PC-9 (cell line): ENCODE results near the gene MIOS. TPM values are rescaled to one million over a fixed set of nuclear protein-coding genes. Genes with fewer than 3 reads are reported as not detected.

Experiments used
- BruUV-seq: library from RNA; stranded (reverse); fragments of 400-500 nt; replicated peaks from 2 replicates; lab custom pipeline; 2021; lab: Mats Ljungman, UMichigan
- CTCF ChIA-PET: fragments of 300-600 bp; sonication (Branson Sonifier 250); formaldehyde crosslinking; loops from one replicate; lab custom pipeline; 2022; ENCODE audit warnings: antibody characterized with exemption; lab: Charles Lee
- POLR2A ChIA-PET: fragments of 300-600 bp; sonication (Branson Sonifier 250); formaldehyde crosslinking; loops from one replicate; lab custom pipeline; 2022; ENCODE audit warnings: antibody characterized with exemption; ENCODE audit not compliant: unreplicated experiment; lab: Charles Lee
- DNase-seq, 2 experiments: peaks; one replicate each; pipeline versions ENCODE4 v3.0.0 to v3.0.0-alpha.2; 2015 to 2022; ENCODE audit warnings: mixed read lengths in 1 of 2
- H2AFZ ChIP-seq: fragments of 200-600 bp; sonication (generic); 2 replicates; pipeline ENCODE4 v1.8.1; 2017; ENCODE audit warnings: antibody characterized with exemption
- H3F3A ChIP-seq: fragments of 200-600 bp; sonication (generic); 2 replicates; pipeline ENCODE4 v1.8.1; 2017; ENCODE audit warnings: antibody characterized with exemption, mild to moderate bottlenecking, low read depth; ENCODE audit not compliant: insufficient read depth
- H3K27ac ChIP-seq: fragments of 200-600 bp; sonication (generic); 2 replicates; pipeline ENCODE4 v1.6.1; 2016; ENCODE audit warnings: mixed run types
- H3K27me3 ChIP-seq: fragments of 200-600 bp; sonication (generic); 2 replicates; pipeline ENCODE4 v1.6.1; 2016; ENCODE audit warnings: low read depth, mixed run types; ENCODE audit not compliant: insufficient read depth
- H3K36me3 ChIP-seq: fragments of 200-600 bp; sonication (generic); 2 replicates; pipeline ENCODE4 v1.6.1; 2016; ENCODE audit warnings: low read depth, mixed run types
- H3K4me1 ChIP-seq: fragments of 200-600 bp; sonication (generic); replicated peaks from 2 replicates; pipeline ENCODE4 v1.6.1; 2016; ENCODE audit warnings: mixed run types; ENCODE audit not compliant: insufficient read depth
- H3K4me2 ChIP-seq: fragments of 200-600 bp; sonication (generic); 2 replicates; pipeline ENCODE4 v1.6.1; 2017; ENCODE audit warnings: mixed run types
- H3K4me3 ChIP-seq: fragments of 200-600 bp; sonication (generic); 2 replicates; pipeline ENCODE4 v1.6.1; 2016; ENCODE audit warnings: mixed run types
- H3K79me2 ChIP-seq: fragments of 200-600 bp; sonication (generic); 2 replicates; pipeline ENCODE4 v1.6.1; 2017; ENCODE audit warnings: low read depth, mixed run types
- H3K9me2 ChIP-seq: fragments of 200-600 bp; sonication (generic); 2 replicates; pipeline ENCODE4 v1.8.1; 2017; ENCODE audit warnings: mild to moderate bottlenecking; ENCODE audit not compliant: insufficient read depth
- H3K9me3 ChIP-seq: fragments of 200-600 bp; sonication (generic); 2 replicates; pipeline ENCODE4 v1.8.1; 2016; ENCODE audit warnings: low read depth; ENCODE audit not compliant: insufficient read depth
- H4K20me1 ChIP-seq: fragments of 200-600 bp; sonication (generic); 2 replicates; pipeline ENCODE4 v1.8.1; 2017; ENCODE audit not compliant: insufficient read depth
- EZH2 ChIP-seq: fragments of 200-600 bp; sonication (generic); IDR thresholded peaks from 2 replicates; pipeline ENCODE4 v1.8.0; 2017; ENCODE audit warnings: antibody characterized with exemption, low read depth
- intact Hi-C: fragments of 100-400 bp; cut with micrococcal nuclease; formaldehyde crosslinking; loops from one replicate; pipeline ENCODE4 v1.10.0; 2022; ENCODE audit not compliant: unreplicated experiment
- total RNA-seq: library from RNA; stranded (reverse); gene quantifications from 2 replicates; pipeline ENCODE4 v1.2.3, GENCODE V29; 2021
- TF ChIP-seq, protein P1 (sequence below): fragments of 200-600 bp; sonication (generic); conservative IDR thresholded peaks from 2 replicates; pipeline ENCODE4 v1.6.1; 2017; ENCODE audit warnings: mixed run types, antibody characterized with exemption, mild to moderate bottlenecking, moderate library complexity

Gene MIOS
- total RNA-seq, 1 experiment from 2014 or later = 42.0 TPM

DNA sequence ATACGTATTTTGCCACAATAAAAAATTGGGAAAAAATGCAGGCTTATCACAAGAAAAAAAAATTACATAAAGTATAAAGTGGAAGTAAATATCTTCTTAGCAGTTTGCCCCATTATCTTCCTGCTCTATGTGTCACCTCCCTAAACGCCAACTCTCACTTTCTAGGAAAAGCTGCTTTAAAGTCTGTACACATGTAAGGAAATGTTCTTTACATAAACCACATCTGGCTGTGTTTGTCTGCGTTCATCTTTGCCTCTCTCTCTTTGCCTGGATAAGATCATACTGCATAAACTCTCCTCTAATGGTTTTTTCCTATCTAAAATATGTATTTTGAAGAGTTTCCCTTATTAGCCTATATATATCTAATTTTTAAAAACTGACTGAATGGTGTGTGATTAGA lies 50.9 kb downstream of the MIOS start:
- ChIA-PET POLR2A (no interaction called here), CTCF (no interaction called here)
- H3K4me3 ChIP-seq = no peak overlapping the region
- no peaks in the 10 kb centered on the region for H3K27me3 ChIP-seq
- H4K20me1 ChIP-seq = no peaks in the 10 kb centered on the region
- no peaks in the 10 kb centered on the region for H3K9me2 ChIP-seq
- no peak for DNase-seq
- H3K4me1 ChIP-seq = no peaks in the 10 kb centered on the region
- intact Hi-C loops = no loop called here
- TF ChIP-seq, protein P1, sequence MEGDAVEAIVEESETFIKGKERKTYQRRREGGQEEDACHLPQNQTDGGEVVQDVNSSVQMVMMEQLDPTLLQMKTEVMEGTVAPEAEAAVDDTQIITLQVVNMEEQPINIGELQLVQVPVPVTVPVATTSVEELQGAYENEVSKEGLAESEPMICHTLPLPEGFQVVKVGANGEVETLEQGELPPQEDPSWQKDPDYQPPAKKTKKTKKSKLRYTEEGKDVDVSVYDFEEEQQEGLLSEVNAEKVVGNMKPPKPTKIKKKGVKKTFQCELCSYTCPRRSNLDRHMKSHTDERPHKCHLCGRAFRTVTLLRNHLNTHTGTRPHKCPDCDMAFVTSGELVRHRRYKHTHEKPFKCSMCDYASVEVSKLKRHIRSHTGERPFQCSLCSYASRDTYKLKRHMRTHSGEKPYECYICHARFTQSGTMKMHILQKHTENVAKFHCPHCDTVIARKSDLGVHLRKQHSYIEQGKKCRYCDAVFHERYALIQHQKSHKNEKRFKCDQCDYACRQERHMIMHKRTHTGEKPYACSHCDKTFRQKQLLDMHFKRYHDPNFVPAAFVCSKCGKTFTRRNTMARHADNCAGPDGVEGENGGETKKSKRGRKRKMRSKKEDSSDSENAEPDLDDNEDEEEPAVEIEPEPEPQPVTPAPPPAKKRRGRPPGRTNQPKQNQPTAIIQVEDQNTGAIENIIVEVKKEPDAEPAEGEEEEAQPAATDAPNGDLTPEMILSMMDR = no peak
- TF ChIP-seq EZH2 = no peak
- no TSS peak for BruUV-seq
- H2AFZ ChIP-seq = no peak overlapping the region
- no peaks in the 10 kb centered on the region for H3K79me2 ChIP-seq
- no peak overlapping the region for H3K27ac ChIP-seq
- no peaks in the 10 kb centered on the region for H3K9me3 ChIP-seq
- H3K36me3 ChIP-seq = no peaks in the 10 kb centered on the region
- H3K4me2 ChIP-seq = no peak overlapping the region
- 0 out of 2 replicates have a peak, but pooled peaks cover 3% of the 10 kb centered on the region for H3F3A ChIP-seq

DNA sequence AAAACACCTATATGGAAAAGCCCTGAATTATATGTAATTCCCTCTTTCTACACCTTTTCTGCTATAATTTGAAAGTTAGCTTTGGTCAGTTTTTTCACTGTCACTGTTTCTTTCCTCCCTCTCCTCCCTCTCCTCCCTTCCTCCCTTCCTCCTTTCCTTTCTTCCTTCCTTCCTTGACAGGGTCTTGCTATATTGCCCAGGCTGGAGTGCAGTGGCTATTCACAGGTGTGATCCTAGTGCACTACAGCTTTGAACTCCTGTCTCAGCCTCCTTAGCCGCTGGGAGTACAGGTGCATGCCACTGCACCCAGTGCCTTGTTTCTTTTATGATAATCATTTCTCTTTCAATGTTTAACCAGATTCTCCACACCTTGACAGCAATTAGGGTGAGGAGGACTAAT lies 51.7 kb downstream of the MIOS start:
- TF ChIP-seq, protein P1 = no peak
- no peak for TF ChIP-seq EZH2
- CTCF ChIA-PET = no interaction called here
- H3K4me2 ChIP-seq = no peak overlapping the region
- no peak for DNase-seq
- no peaks in the 10 kb centered on the region for H3K36me3 ChIP-seq
- intact Hi-C loops = no loop called here
- no peaks in the 10 kb centered on the region for H3K9me2 ChIP-seq
- H3K27ac ChIP-seq = no peak overlapping the region
- H3K79me2 ChIP-seq = no peaks in the 10 kb centered on the region
- H4K20me1 ChIP-seq = no peaks in the 10 kb centered on the region
- BruUV-seq = no TSS peak
- no peaks in the 10 kb centered on the region for H3K27me3 ChIP-seq
- 0 out of 2 replicates have a peak, but pooled peaks cover 3% of the 10 kb centered on the region for H3F3A ChIP-seq
- no peaks in the 10 kb centered on the region for H3K9me3 ChIP-seq
- POLR2A ChIA-PET = no interaction called here
- H3K4me1 ChIP-seq = no peaks in the 10 kb centered on the region
- H2AFZ ChIP-seq = no peak overlapping the region
- no peak overlapping the region for H3K4me3 ChIP-seq

DNA sequence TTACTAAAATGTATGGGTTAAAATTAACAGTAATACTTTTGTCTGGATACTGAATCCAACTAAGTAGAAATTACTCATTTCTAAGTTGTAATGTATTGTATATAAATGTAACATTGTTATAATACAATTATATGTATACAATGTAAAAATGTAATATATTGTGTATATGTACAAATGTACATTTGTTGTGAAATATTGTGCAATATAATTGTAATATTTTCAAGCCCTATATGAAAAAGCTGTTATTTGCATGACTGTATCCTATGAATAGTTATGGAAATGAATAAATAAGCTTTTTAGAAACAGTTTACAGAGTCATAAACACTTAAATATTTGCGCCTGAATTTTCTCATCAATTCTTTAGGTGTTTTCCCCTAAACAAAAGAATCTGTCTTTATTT lies 53.6 kb downstream of the MIOS start:
- Histone ChIP-seq H4K20me1 (no peaks in the 10 kb centered on the region), H3K27ac (no peak overlapping the region), H2AFZ (no peak overlapping the region), H3K4me3 (no peak overlapping the region), H3F3A (no peaks in the 10 kb centered on the region), H3K9me3 (no peaks in the 10 kb centered on the region; the same call in 1 of the 2 replicates), H3K36me3 (no peaks in the 10 kb centered on the region), H3K79me2 (no peaks in the 10 kb centered on the region), H3K27me3 (no peaks in the 10 kb centered on the region), H3K4me1 (no peaks in the 10 kb centered on the region), H3K9me2 (no peaks in the 10 kb centered on the region), H3K4me2 (no peak overlapping the region)
- no TSS peak for BruUV-seq
- intact Hi-C loops = no loop called here
- ChIA-PET POLR2A (no interaction called here), CTCF (no interaction called here)
- TF ChIP-seq, protein P1 = no peak
- TF ChIP-seq EZH2 = no peak
- no peak for DNase-seq
